ENCODE measurements around the gene CST8. TPM values are rescaled to one million over a fixed set of nuclear protein-coding genes. Genes with fewer than 3 reads are reported as not detected.

The CST8 gene
- total and polyA plus RNA-seq, 7 donors = not detected

- Histone ChIP-seq H3K27ac (no peak overlapping the region), H3K9me3 (no peaks in the 10 kb centered on the region), H3K27me3 (ENCODE audit: insufficient read depth in 3 of 3, low read length in 2 of 3) (peaks cover 0 to 7% (median 0%) of the 10 kb centered on the region in 3 donors), H3K4me3 (no peak overlapping the region), H3K4me1 (no peaks in the 10 kb centered on the region), H3K36me3 (ENCODE audit: insufficient read depth in 1 of 2, low read depth in 1 of 2) (no peaks in the 10 kb centered on the region)
- WGBS, 3 donors = 88 to 100% (median 91%) methylated on average over 1 of the region's 1 CpG
- no peak for TF ChIP-seq CTCF (IDR thresholded peaks at IDR 0.05)
- no peak for DNase-seq
- no peak for ATAC-seq
- intact Hi-C loops (cut with DNase I) = no loop called here
These were observed 40.0 kb upstream of the CST8 start for GRCh38 chr20:23450877-23451276.

GRCh38 chr20:23451956-23452487 is 38.9 kb upstream of the CST8 start:
- no peak overlapping the region for H3K4me3 ChIP-seq
- 70 to 78% (median 76%) methylated on average over 11 of the region's 11 CpGs for WGBS, 3 donors
- no peaks in the 10 kb centered on the region for H3K36me3 ChIP-seq (ENCODE audit: insufficient read depth in 1 of 2, low read depth in 1 of 2)
- no peak overlapping the region for H3K27ac ChIP-seq
- no peak for TF ChIP-seq CTCF (IDR thresholded peaks at IDR 0.05)
- no peaks in the 10 kb centered on the region for H3K9me3 ChIP-seq
- peaks cover 0 to 7% (median 0%) of the 10 kb centered on the region in 3 donors for H3K27me3 ChIP-seq (ENCODE audit: insufficient read depth in 3 of 3, low read length in 2 of 3)
- H3K4me1 ChIP-seq = no peaks in the 10 kb centered on the region
- intact Hi-C loops (cut with DNase I) = no loop called here
- DNase-seq = no peak
- ATAC-seq = no peak

GRCh38 chr20:23452776-23453175 is 38.1 kb upstream of the CST8 start, which contains the start of gene CST11:
Gene CST11 (minus strand): TSS chr20:23452876. CDS start chr20:23452811, 65 bp downstream.
- intact Hi-C loops (cut with DNase I) = no loop called here
- H3K36me3 ChIP-seq (ENCODE audit: insufficient read depth in 1 of 2, low read depth in 1 of 2) = no peaks in the 10 kb centered on the region
- H3K4me1 ChIP-seq = no peaks in the 10 kb centered on the region
- no peak within 1 kb of the TSS for H3K4me3 ChIP-seq
- no peaks in the 10 kb centered on the region for H3K9me3 ChIP-seq
- no peak within 1 kb of the TSS for H3K27ac ChIP-seq
- TF ChIP-seq CTCF (IDR thresholded peaks at IDR 0.05) = no peak
- ATAC-seq = no peak
- H3K27me3 ChIP-seq (ENCODE audit: insufficient read depth in 3 of 3, low read length in 2 of 3) = peaks cover 0 to 7% (median 0%) of the 10 kb centered on the region in 3 donors
- no peak for DNase-seq
- 36 to 52% (median 43%) methylated on average over 4 of the region's 4 CpGs for WGBS, 3 donors

GRCh38 chr20:23453549-23454543 is 37.1 kb upstream of the CST8 start:
- DNase-seq (no peak), ATAC-seq (no peak)
- Histone ChIP-seq H3K4me3 (no peak overlapping the region), H3K36me3 (ENCODE audit: insufficient read depth in 1 of 2, low read depth in 1 of 2) (no peaks in the 10 kb centered on the region), H3K27me3 (ENCODE audit: insufficient read depth in 3 of 3, low read length in 2 of 3) (peaks cover 0 to 7% (median 0%) of the 10 kb centered on the region in 3 donors), H3K27ac (no peak overlapping the region), H3K4me1 (no peaks in the 10 kb centered on the region), H3K9me3 (no peaks in the 10 kb centered on the region)
- no peak for TF ChIP-seq CTCF (IDR thresholded peaks at IDR 0.05)
- intact Hi-C loops (cut with DNase I) = no loop called here
- WGBS, 3 donors = 81 to 87% (median 85%) methylated on average over 15 of the region's 15 CpGs
